T-helper 22 cell (primary cell): ENCODE results near the gene UBE2Q1.
"Not testable (repeated sequence)": the region's sequence is repeated elsewhere in the genome, so short reads cannot be mapped to it uniquely, and the experiment has no call there.

ENCODE experiments used
- DNase-seq: peaks from one replicate; pipeline ENCODE4 v3.0.0-alpha.2; 2020; ENCODE audit warnings: low read depth

The UBE2Q1 gene

GRCh38 chr1:154550657-154551056 is 7.8 kb downstream of the UBE2Q1 start:
- no peak for DNase-seq

- DNase-seq, result no peak
Measured at GRCh38 chr1:154550070-154550469, 8.4 kb downstream of the UBE2Q1 start.

GRCh38 chr1:154549202-154549770 is 9.2 kb downstream of the UBE2Q1 start:
- DNase-seq, result no peak

GRCh38 chr1:154548028-154548427 is 10.4 kb downstream of the UBE2Q1 start:
- no peak for DNase-seq

GRCh38 chr1:154547105-154547732 is 11.2 kb downstream of the UBE2Q1 start:
- DNase-seq, result no peak

- peak; percentile 9 for DNase-seq
Measured at GRCh38 chr1:154546264-154547063, 12.0 kb downstream of the UBE2Q1 start.

GRCh38 chr1:154541231-154541630 is 17.2 kb downstream of the UBE2Q1 start:
- DNase-seq, result no peak

- DNase-seq, result no peak
Measured at GRCh38 chr1:154539486-154540483, 18.7 kb downstream of the UBE2Q1 start.

- DNase-seq, result no peak
Measured at GRCh38 chr1:154536570-154536969, 21.9 kb downstream of the UBE2Q1 start.

GRCh38 chr1:154533952-154534844 is 24.3 kb downstream of the UBE2Q1 start:
- no peak for DNase-seq

GRCh38 chr1:154531950-154532349 is 26.5 kb downstream of the UBE2Q1 start:
- DNase-seq, result not testable (repeated sequence)

GRCh38 chr1:154529308-154529707 is 29.2 kb downstream of the UBE2Q1 start:
- no peak for DNase-seq

- no peak for DNase-seq
Measured at GRCh38 chr1:154527192-154527591, 31.3 kb downstream of the UBE2Q1 start.

- no peak for DNase-seq
Measured at GRCh38 chr1:154524881-154525280, 33.6 kb downstream of the UBE2Q1 start.

GRCh38 chr1:154521695-154522094 is 36.8 kb downstream of the UBE2Q1 start:
- DNase-seq, result no peak

- DNase-seq, result no peak
Measured at GRCh38 chr1:154520333-154520732, 38.1 kb downstream of the UBE2Q1 start.

GRCh38 chr1:154519591-154519991 is 38.9 kb downstream of the UBE2Q1 start:
- no peak for DNase-seq

- DNase-seq, result no peak
Measured at GRCh38 chr1:154517661-154518060, 40.8 kb downstream of the UBE2Q1 start.

- DNase-seq, result no peak
Measured at GRCh38 chr1:154514066-154514553, 44.4 kb downstream of the UBE2Q1 start.

- no peak for DNase-seq
Measured at GRCh38 chr1:154512760-154513159, 45.7 kb downstream of the UBE2Q1 start.

GRCh38 chr1:154503898-154504297 is 54.6 kb downstream of the UBE2Q1 start:
- no peak for DNase-seq
